Stimulated activated CD4-positive, alpha-beta T cell treated with anti-CD3 and anti-CD28 coated beads, Interleukin-15, amount 100 ng/mL, for 1 hour (primary cell): ENCODE results near the gene NMNAT2.
"Not testable (repeated sequence)": the region's sequence is repeated elsewhere in the genome, so short reads cannot be mapped to it uniquely, and the experiment has no call there.

Source experiments
- DNase-seq, 2 donors: peaks; one replicate each; pipeline ENCODE4 v3.0.0-alpha.2; 2020; ENCODE audit warnings: low read depth in 1 of 2, low spot score in 1 of 2

The NMNAT2 gene

GRCh38 chr1:183288583-183288982, 129.6 kb downstream of the NMNAT2 start:
- DNase-seq = no peak

- no peak for DNase-seq
Measured at GRCh38 chr1:183287191-183287675, 130.9 kb downstream of the NMNAT2 start.

- no peak for DNase-seq
Measured at GRCh38 chr1:183285746-183286145, 132.4 kb downstream of the NMNAT2 start.

- DNase-seq = no peak
Measured at GRCh38 chr1:183285256-183285655, 132.9 kb downstream of the NMNAT2 start.

- DNase-seq = no peak
Measured at GRCh38 chr1:183284086-183284485, 134.1 kb downstream of the NMNAT2 start.

GRCh38 chr1:183283286-183283685, 134.9 kb downstream of the NMNAT2 start:
- DNase-seq = no peak

GRCh38 chr1:183282101-183282855, 135.9 kb downstream of the NMNAT2 start:
- no peak for DNase-seq

GRCh38 chr1:183281553-183282091, 136.6 kb downstream of the NMNAT2 start:
- DNase-seq = peak; percentile 32 to 64

GRCh38 chr1:183281039-183281438, 137.1 kb downstream of the NMNAT2 start:
- DNase-seq = no peak

GRCh38 chr1:183279835-183280234, 138.3 kb downstream of the NMNAT2 start:
- no peak for DNase-seq

- no peak for DNase-seq
Measured at GRCh38 chr1:183278739-183279591, 139.2 kb downstream of the NMNAT2 start.

GRCh38 chr1:183277821-183278738, 140.1 kb downstream of the NMNAT2 start:
- DNase-seq = no peak

- DNase-seq = no peak
Measured at GRCh38 chr1:183276386-183277080, 141.6 kb downstream of the NMNAT2 start.

- DNase-seq = no peak
Measured at GRCh38 chr1:183275322-183275721, 142.9 kb downstream of the NMNAT2 start.

- DNase-seq = no peak
Measured at GRCh38 chr1:183274836-183275235, 143.3 kb downstream of the NMNAT2 start.

GRCh38 chr1:183273984-183274383, 144.2 kb downstream of the NMNAT2 start:
- not testable (repeated sequence) for DNase-seq

- DNase-seq = no peak
Measured at GRCh38 chr1:183273300-183273699, 144.9 kb downstream of the NMNAT2 start.

- no peak for DNase-seq
Measured at GRCh38 chr1:183272390-183272848, 145.8 kb downstream of the NMNAT2 start.

GRCh38 chr1:183270541-183271141, 147.5 kb downstream of the NMNAT2 start:
- DNase-seq = no peak
